ENCODE results near the gene SEC14L2. TPM values are rescaled to one million over a fixed set of nuclear protein-coding genes. Genes with fewer than 3 reads are reported as not detected.

The SEC14L2 gene
- total and polyA plus RNA-seq, 4 donors: 6.5 to 110 (median 49.6) TPM

DNA sequence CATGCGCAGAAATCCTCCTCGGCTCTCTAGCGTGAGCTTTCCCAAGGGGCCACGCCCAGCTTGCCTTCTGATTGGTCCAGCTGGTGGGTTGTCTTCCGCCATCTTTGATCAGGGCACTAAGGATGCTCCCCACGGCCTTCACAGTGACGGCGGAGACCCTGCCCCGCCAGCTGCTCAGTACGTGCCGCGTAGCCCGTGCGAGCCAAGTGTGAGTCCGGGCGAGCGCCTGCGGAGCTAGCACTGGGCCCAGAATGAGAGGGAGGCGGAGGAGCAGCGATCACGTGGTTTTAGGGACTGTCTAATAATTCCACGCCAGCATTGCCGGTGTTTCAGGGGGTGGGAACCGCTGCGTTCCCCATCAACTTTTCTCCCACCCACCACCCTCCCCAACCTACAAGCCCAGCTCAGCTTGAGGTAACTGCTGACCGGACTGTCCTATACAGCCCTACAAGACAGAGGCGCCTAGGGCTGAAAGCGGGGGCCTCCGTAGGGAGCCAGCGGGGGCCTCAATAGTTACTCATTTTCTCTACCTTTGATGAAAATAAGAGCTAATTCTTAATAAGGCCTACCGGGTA, 27.2 kb downstream of the SEC14L2 start (continued):
- TF ChIP-seq, protein P1, sequence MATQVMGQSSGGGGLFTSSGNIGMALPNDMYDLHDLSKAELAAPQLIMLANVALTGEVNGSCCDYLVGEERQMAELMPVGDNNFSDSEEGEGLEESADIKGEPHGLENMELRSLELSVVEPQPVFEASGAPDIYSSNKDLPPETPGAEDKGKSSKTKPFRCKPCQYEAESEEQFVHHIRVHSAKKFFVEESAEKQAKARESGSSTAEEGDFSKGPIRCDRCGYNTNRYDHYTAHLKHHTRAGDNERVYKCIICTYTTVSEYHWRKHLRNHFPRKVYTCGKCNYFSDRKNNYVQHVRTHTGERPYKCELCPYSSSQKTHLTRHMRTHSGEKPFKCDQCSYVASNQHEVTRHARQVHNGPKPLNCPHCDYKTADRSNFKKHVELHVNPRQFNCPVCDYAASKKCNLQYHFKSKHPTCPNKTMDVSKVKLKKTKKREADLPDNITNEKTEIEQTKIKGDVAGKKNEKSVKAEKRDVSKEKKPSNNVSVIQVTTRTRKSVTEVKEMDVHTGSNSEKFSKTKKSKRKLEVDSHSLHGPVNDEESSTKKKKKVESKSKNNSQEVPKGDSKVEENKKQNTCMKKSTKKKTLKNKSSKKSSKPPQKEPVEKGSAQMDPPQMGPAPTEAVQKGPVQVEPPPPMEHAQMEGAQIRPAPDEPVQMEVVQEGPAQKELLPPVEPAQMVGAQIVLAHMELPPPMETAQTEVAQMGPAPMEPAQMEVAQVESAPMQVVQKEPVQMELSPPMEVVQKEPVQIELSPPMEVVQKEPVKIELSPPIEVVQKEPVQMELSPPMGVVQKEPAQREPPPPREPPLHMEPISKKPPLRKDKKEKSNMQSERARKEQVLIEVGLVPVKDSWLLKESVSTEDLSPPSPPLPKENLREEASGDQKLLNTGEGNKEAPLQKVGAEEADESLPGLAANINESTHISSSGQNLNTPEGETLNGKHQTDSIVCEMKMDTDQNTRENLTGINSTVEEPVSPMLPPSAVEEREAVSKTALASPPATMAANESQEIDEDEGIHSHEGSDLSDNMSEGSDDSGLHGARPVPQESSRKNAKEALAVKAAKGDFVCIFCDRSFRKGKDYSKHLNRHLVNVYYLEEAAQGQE (IDR thresholded peaks at IDR 0.05): peak; percentile 89
- peak; percentile 100 for TF ChIP-seq YY1 (IDR thresholded peaks at IDR 0.05)
- TF ChIP-seq FOXA1 (IDR thresholded peaks at IDR 0.05): peak; percentile 79
- TF ChIP-seq RAD21 (IDR thresholded peaks at IDR 0.05): peak; percentile 29 to 49

DNA sequence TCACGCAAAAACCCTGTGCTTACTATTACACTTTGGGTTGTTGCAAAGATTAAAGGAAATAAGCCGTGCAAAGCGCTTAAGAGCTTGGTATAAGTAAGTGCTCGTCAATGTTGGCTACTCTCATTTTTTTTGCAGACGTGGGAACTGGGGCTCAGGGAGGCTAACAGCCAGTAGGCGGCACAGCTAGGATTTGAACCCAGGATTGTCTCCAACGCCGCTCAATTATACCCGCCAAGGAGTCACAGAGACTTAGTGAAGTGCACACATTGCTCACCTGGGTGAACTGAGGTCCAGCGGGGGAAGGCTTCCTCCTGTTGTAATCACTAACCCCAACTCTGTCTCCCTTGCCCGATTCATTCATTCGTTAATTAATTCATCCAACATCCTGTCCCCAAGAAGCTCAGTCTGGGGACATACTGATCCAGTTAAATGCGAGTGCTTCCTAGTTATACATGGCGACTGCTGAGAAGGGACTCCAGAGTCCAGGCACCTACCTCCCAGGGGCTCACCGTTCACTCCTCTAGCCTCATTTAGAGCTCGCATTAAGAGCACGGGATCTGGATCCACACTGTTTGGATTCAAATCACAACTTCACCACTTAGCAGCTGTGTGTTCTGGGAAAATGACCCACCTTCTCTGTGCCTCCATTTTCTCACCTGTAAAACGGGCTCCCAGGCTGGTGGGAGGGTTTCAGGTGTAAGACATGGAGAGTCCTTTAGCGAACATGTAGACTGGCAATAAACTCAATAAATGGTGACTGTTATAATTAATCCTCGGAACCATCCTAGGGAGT, 27.9 kb downstream of the SEC14L2 start:
- TF ChIP-seq EGR1 (IDR thresholded peaks at IDR 0.05; ENCODE audit: low read depth in 2 of 2): no peak
- TF ChIP-seq, protein P1 (IDR thresholded peaks at IDR 0.05): no peak
- no peak for TF ChIP-seq FOXA2 (IDR thresholded peaks at IDR 0.05)
- TF ChIP-seq, protein P2, sequence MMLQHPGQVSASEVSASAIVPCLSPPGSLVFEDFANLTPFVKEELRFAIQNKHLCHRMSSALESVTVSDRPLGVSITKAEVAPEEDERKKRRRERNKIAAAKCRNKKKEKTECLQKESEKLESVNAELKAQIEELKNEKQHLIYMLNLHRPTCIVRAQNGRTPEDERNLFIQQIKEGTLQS (IDR thresholded peaks at IDR 0.05): no peak
- peak; percentile 14 for TF ChIP-seq CTCF (IDR thresholded peaks at IDR 0.05; ENCODE audit: low read depth, low read length, missing input control)
- no peak for TF ChIP-seq HNF4A (conservative IDR thresholded peaks at IDR 0.05)
- TF ChIP-seq JUND (IDR thresholded peaks at IDR 0.05): no peak
- no peak for TF ChIP-seq RXRA (IDR thresholded peaks at IDR 0.05)
- H3K4me3 ChIP-seq (ENCODE audit: low read depth in 1 of 3, low read length in 3 of 3): peak overlapping the region in 2 of 3 donors; percentile 0 to 64
- DNase-seq (ENCODE audit: low spot score): no peak
- 24% methylated on average over 20 of the region's 20 CpGs for WGBS
- no peaks in the 10 kb centered on the region for H3K27me3 ChIP-seq (ENCODE audit: control insufficient read depth in 4 of 4, insufficient read depth in 4 of 4, low read length in 3 of 4)
- H3K9me3 ChIP-seq (ENCODE audit: control insufficient read depth in 4 of 4, low read length in 3 of 4): no peaks in the 10 kb centered on the region
- H3K4me1 ChIP-seq (ENCODE audit: control insufficient read depth in 4 of 4, insufficient read depth in 4 of 4, low read length in 3 of 4): peaks cover 8 to 63% (median 49%) of the 10 kb centered on the region in 4 donors
- peak overlapping the region; percentile 97 to 99 for H3K27ac ChIP-seq (ENCODE audit: low read depth in 1 of 2, low read length in 2 of 2)
- peak overlapping the region; percentile 57 to 67 for H3K9ac ChIP-seq (ENCODE audit: low read depth in 1 of 2, low read length in 2 of 2)
- H3K36me3 ChIP-seq (ENCODE audit: control insufficient read depth in 4 of 4, insufficient read depth in 3 of 4, low read depth in 1 of 4, low read length in 3 of 4): peaks cover 0 to 6% (median 2%) of the 10 kb centered on the region in 4 donors
